WI38 (cell line): ENCODE measurements around the gene CCNYL1.
"Not testable (repeated sequence)": the region's sequence is repeated elsewhere in the genome, so short reads cannot be mapped to it uniquely, and the experiment has no call there.

Source experiments
- H3K4me3 ChIP-seq: 2 replicates; pipeline ENCODE4 v1.5.1; 2011; ENCODE audit warnings: low read depth, mild to moderate bottlenecking, control low read depth, low read length
- CTCF ChIP-seq: IDR thresholded peaks from 2 replicates; pipeline ENCODE4 v1.5.1; 2012; ENCODE audit warnings: low read depth, mild to moderate bottlenecking, control low read depth, low read length

The CCNYL1 gene

GRCh38 chr2:207704078-207704477 lies 7.4 kb upstream of the CCNYL1 start:
- TF ChIP-seq CTCF: no peak
- no peak overlapping the region for H3K4me3 ChIP-seq

- H3K4me3 ChIP-seq: no peak overlapping the region
- TF ChIP-seq CTCF: no peak
Observed at GRCh38 chr2:207704671-207705070, 6.8 kb upstream of the CCNYL1 start.

GRCh38 chr2:207706936-207707860 lies 4.2 kb upstream of the CCNYL1 start:
- no peak for TF ChIP-seq CTCF
- H3K4me3 ChIP-seq: no peak overlapping the region

- no peak for TF ChIP-seq CTCF
Observed at GRCh38 chr2:207711750-207712530, 500 bp downstream of the CCNYL1 start.

GRCh38 chr2:207716056-207716455 lies 4.6 kb downstream of the CCNYL1 start:
- H3K4me3 ChIP-seq: no peak overlapping the region
- TF ChIP-seq CTCF: no peak

More at GRCh38 chr2:207711750-207712530, 500 bp downstream of the CCNYL1 start:
- H3K4me3 ChIP-seq: peak overlapping the region; percentile 92

- TF ChIP-seq CTCF: no peak
- no peak overlapping the region for H3K4me3 ChIP-seq
Observed at GRCh38 chr2:207718521-207718920, 7.1 kb downstream of the CCNYL1 start.

GRCh38 chr2:207719008-207719407 lies 7.6 kb downstream of the CCNYL1 start:
- TF ChIP-seq CTCF: no peak
- no peak overlapping the region for H3K4me3 ChIP-seq

- H3K4me3 ChIP-seq: not testable (repeated sequence)
Observed at GRCh38 chr2:207719655-207720054, 8.2 kb downstream of the CCNYL1 start.
